Measurements from ENCODE around the gene CD99.
"Not testable (repeated sequence)": the region's sequence is repeated elsewhere in the genome, so short reads cannot be mapped to it uniquely, and the experiment has no call there.

CD99 gene

DNA sequence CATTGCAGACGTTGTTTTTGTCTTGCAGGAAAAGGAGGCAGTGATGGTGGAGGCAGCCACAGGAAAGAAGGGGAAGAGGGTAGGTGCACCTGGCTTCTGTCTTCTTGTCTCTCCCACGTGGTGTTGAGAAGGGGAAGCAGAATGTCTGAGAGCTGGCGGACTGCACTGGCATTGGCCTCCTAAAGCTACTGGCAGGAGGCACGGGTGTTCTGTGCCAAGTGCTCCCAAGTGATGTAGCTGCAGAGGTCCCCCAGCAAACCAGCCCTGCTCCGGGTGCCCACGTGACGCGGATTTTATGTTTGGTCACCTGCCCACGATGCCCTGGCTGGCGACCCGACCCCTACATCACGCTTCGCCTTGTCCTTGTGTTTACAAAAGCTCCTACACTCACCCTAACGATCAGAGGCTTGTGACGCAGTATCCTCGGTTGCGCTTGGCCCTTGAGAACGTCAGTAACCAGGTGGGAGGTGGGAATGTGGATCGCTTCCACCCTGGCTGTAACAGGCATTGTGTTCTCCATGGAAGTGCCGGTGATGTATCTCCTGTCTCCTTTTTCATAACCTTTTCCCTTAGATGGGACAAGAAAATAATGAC, 32.3 kb downstream of the CD99 start:
- DNase-seq (ENCODE audit: low read depth in 2 of 2): no peak

DNA sequence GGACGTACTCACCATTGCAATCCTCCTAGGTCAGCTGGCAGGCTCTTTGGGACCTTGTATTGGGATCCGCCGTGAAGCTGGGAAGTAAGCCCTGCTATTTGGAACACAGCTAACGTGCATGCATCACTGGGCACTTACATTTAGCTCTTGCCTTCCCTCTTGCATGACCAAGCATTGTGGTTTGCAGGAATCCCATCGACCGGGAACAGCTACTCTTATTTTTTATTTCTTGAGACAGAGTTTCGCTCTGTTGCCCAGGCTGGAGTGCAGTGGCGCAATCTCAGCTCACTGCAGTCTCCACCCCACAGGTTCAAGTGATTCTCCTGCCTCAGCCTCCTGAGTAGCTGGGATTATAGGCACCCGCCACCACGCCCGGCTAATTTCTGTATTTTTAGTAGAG, 36.2 kb downstream of the CD99 start:
- not testable (repeated sequence) for DNase-seq (ENCODE audit: low read depth in 2 of 2)

DNA sequence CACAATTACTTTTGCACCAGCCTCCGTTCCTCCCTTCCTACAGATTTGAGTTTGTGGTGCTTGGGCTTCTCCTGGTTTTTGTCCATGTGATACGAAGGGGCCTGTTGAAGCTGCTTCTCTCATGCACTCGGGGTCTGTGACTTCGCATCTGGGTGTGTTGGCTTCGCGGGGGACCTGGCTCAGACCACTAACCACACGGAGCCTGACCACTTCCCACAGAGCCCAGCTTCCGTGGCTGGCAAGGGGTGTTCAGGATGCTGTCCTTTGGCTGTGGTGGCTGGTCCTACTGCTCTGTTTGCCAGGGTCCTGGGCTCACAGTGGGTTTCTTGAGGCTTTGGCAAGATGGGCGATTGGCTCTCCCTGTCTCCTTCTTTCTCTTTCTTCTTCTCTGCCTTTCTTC, 41.0 kb downstream of the CD99 start:
- no peak for DNase-seq (ENCODE audit: low read depth in 2 of 2)

DNA sequence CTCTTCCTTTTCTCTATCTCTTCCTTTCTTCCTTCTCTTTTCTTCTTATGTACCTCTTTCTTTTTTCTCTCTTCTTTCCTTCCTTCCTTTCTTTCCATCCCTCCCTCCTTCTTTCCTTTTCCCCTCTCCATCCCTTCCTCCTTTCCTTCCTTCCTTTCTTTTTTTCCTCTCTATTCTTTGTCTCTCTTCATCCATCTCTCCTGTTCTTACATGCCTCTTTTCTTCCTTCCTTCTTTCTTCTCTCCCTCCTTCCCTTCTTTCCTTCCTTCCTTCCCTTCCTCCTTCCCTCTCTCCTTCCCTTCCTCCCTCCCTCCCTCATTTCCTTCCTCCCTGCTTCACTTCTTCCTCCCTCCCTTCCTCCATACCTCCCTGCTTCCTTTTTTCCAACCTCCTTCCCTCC, 41.6 kb downstream of the CD99 start:
- DNase-seq (ENCODE audit: low read depth in 2 of 2): no peak

DNA sequence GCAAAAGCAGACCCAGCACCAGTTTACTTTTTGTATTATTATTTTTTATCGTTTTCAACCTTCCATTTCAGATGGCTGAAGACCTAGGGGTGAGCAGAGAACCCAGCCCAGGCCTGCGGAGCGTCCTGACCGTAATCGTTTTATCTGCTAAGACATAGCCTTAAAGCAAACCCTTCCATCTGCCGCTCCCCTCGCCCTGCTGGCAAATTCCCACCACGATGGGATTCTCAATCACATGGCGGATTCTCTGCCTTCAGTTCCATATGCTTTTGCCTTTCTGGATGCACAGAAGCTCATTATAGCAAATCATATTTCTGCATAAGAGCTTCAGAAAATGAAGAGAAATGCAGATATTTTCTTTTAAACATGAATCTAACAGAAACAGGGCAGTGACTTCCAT, 42.2 kb downstream of the CD99 start:
- no peak for DNase-seq (ENCODE audit: low read depth in 2 of 2)

DNA sequence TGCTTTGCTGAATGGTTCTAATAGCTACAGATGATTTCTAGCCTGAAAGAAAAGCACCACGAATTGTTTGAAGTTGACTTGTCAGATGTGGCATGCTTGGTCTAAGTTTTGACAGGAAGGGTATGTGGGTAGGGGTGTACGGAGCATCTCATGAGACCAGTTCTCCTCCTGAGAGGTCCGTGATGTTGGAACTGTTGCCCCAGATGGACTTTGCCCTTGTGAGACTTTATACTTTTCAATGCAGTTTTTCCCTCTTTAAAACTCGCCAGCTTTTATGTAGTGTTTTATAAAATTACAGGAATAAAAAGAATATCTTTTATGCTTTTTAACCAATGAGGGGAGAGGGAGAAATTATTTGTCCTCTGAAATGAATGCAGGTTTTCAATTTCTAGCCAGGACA, 44.2 kb downstream of the CD99 start:
- no peak for DNase-seq (ENCODE audit: low read depth in 2 of 2)

DNA sequence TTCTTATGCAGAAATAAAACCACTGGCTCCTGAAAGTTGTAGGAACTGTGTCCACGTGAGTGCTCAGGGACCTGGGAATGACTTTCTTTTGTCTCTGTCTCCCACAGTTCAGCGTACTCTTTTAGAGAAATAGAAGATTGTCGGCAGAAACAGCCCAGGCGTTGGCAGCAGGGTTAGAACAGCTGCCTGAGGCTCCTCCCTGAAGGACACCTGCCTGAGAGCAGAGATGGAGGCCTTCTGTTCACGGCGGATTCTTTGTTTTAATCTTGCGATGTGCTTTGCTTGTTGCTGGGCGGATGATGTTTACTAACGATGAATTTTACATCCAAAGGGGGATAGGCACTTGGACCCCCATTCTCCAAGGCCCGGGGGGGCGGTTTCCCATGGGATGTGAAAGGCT, 49.6 kb downstream of the CD99 start:
- DNase-seq (ENCODE audit: low read depth in 2 of 2): no peak

DNA sequence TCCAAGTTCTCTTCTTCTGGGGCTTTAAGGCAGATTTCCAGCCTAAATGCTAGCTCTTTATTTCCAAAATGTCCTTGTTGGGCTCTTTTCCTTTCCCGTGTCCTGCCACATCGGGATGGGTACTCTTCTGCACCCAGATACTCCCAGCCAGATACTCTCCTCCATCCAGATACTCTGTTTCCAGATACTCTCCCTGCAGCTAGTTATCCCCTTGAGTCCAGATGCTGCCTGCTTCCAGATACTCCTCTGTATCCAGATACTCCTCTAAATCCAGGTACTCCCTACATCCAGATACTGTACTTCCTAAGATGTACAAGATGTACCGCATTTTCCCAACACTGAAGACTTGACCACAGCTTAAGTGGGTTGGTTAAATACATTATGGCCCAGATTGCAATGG, 50.3 kb downstream of the CD99 start:
- DNase-seq (ENCODE audit: low read depth in 2 of 2): no peak

DNA sequence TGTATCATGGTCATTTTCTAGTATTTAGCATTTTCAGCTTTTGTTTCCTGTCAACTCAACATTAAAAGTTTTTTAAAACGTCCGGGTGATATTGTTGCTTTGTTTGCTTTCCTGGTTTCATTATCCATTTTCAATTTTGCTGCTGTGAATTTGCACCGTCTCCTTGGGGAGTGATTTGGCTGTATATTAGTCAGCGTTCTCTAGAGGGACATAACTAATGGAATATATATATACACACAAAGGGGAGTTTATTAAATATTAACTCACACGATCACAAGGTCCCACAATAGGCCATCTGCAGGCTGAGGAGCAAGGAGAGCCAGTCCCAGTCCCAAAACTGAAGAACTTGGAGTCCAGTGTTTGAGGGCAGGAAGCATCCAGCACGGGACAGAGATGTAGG, 55.2 kb downstream of the CD99 start:
- DNase-seq (ENCODE audit: low read depth in 2 of 2): not testable (repeated sequence)

DNA sequence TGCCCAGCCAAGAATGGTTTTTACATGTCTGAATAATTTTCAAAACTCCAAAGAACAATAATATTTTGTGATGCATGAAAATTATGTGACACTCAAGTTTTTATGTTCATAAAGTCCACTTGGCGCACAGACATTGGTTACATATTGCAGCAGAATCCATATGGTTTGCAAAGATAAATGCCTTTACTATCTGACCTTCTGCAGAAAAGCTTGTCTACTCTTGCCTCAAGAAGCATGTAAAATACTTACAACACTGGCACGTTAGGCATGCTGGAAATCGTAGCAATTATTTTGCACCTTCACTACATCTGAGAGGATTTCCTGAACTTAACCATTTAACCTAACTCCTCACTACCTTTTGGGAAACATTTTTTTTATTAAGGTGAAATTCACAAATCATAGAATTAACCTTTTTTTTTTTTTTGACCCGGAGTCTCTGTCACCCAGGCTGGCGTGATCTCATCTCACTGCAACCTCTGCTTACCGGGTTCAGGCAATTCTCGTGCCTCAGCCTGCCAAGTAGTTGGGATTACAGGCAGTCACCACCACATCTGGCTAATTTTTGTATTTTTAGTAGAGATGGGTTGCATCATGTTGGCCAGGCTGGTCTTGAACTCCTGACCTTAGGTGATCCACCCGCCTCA, 57.2 kb downstream of the CD99 start:
- no peak for DNase-seq (ENCODE audit: low read depth in 2 of 2)

DNA sequence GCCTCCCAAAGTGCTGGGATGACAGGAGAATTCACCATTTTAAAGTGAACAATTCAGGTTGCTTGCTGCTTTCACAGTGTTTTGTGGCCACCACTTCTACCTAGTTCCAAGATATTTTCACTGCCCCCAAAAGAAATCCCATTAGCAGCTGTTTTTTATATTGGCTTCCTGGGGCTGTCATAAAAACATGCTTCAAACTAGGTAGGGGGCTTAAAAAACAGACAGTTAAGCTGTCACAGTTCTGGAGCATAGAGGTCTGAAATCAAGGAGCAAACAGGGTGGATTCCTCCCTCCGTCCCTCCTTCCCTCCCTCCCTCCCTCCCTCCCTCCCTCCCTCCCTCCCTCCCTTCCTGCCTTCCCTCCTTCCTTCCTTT, 57.7 kb downstream of the CD99 start:
- DNase-seq (ENCODE audit: low read depth in 2 of 2): no peak

DNA sequence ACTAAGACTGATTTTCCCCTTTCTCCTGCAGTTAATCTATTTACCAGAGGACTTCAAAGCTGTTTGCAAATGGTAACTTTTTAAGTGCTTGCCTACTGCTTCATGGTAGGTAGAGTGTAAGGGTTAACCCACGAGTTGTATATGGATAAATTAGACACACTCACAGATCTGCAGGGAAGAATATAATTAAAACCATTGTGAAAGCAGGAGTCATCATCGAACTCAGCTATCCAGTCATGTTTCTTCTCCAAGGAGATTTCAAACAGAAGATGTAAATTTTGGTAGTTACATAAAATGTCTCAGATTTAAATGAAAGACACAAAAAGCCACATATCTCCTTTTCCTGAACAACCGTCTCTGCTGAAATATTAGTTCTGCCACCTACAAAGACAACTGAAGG, 60.2 kb downstream of the CD99 start:
- no peak for DNase-seq (ENCODE audit: low read depth in 2 of 2)

DNA sequence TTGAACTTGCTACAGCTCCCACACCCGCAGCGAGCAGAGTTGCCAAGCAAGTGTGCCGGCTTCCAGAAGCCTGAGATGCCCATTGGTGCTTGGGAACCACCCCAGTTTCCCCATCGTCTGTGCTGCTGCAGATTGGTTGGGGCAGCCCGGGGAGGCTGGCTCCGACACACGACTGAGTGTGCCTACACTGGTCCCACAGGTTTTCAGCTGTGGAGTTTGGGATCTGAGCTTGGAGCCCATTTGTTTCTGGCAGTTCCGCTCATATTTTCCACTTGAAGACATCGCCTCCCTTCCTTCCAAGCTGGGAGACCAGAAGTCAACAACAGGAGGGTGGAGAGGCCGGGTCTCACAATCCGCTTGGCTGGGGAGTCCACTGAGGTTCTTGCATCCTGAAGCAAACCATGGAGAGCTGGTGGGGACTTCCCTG, 60.8 kb downstream of the CD99 start, which contains the start of gene XG:
Gene XG, plus strand, starts transcription at position 167 of the 427 bp plus-strand sequence. Its CDS starts 235 bp downstream, at position 402.
- not testable (repeated sequence) for DNase-seq (ENCODE audit: low read depth in 2 of 2)

DNA sequence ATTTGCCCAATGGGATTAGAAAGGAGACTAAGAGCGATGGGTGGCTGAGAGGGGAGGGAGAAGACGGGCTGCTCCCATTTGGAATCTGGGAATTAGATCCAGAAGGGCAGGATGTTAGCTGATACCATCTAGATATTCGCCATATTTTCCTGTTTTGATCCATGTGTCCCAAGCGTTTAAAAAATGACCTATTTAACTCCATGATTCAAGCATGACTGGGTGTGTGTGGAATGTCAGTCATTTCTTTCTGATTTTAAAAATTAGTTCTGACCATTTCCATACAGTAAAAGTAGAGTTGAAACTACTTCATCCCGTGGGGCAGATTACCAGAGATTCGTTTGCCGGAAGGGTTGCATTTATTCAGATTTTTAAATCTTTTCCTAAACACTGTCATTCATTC, 61.3 kb downstream of the CD99 start:
- not testable (repeated sequence) for DNase-seq (ENCODE audit: low read depth in 2 of 2)

DNA sequence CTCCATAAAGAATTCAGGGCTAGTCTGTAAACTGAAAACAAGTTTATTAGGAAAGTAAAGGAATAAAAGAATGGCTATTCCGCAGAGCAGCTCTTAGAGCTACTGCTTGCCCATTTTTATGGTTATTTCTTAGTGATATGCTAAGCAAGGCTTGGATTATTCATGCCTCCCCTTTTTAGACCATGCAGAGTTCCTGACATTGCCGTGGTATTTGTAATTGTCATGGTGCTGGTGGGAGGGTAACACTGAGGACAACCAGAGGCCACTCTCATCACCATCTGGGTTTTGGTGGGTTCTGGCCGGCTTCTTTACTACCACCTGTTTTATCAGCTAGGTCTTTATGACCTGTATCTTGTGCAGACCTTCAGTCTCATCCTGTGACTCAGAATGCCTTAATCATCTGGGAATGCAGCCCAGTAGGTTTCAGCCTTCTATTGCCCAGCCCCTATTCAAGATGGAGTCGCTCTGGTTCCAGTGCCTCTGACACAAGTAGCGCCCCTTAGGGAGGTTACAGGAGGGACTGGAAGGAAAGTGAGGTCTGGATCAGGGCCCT, 64.1 kb downstream of the CD99 start:
- DNase-seq (ENCODE audit: low read depth in 2 of 2): not testable (repeated sequence)

DNA sequence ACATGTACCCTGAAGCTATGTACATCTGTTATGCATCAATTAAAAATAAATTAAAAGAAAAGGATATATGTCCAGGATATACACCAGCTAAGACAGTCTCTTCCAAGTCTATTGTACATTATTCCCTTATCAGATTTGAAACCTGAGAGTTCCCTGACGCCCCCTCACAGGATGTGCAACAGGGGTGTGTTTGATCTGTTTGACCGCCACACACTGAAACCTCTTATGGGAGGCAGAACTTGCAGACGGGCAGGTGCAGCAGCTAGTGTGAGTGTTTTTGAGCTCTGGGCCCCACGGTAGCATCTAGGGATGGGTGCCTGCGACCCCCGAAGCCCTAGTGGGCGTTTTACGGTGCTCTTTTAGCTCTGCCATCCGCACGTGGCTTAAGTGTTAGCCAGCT, 65.5 kb downstream of the CD99 start:
- DNase-seq (ENCODE audit: low read depth in 2 of 2): no peak

DNA sequence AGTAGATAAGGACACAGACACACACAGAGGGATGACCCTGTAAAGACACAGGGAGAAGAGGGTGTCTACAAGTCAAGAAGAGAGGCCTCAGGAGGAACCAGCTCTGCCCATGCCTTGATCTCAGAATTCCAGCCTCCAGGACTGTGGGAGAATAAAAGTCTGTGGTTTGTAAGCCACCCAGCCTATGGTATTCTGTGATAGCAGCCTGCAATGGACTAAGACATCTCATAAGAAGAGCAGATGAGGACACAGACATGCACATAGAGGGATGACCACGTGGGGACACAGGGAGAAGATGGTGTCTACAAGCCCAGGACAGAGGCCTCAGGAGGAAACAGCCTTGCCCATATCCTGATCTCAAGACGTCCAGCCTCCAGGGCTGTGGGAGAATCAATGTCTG, 70.2 kb downstream of the CD99 start:
- no peak for DNase-seq (ENCODE audit: low read depth in 2 of 2)

DNA sequence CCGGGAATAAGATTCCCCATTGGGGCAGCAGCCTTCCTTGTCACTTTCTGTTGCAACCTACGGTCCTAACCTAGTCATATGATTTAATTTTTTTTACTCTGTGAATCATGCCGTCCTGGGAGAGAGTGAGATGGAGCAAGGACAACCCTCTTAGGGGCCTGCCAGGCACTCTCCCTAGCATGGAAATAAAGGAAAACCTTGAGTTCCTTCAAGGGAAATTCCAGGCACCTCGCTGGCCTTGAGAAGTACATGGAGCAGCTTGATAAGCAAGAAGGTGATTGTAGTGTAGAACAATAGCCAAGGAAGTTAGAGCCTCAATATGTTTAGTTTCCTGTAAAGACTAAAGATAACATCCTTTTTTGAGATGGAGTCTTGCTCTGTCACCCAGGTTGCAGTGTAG, 71.6 kb downstream of the CD99 start:
- not testable (repeated sequence) for DNase-seq (ENCODE audit: low read depth in 2 of 2)

DNA sequence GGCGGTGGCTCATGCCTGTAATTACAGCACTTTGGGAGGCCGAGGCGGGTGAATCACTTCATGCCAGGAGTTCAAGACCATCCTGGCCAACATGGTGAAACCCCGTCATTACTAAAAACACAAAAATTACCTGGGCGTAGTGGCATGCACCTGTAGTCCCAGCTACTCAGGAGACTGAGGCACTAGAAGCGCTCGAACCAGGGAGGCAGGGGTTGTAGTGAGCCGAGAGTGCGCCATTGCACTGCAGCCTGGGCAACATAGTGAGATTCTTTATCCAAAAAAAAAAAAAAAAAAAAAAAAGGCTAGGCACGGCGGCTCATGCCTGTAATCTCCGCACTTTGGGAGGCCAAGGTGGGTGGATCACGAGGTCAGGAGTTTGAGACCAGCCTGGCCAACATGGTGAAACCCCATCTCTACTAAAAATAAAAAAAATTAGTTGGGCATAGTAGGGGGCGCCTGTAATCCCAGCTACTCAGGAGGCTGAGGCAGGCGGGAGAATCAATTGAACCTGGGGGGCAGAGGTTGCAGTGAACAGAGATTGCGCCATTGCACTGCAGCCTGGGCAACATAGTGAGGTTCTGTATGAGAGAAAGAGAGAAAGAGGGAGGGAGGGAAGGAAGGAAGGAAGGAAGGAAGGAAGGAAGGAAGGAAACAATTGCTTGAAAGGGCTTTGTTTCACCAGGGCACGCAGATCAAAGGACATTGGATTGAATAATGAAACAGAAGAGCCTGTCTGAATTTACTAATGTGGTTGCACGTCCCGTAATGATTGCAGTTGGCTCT, 73.9 kb downstream of the CD99 start:
- DNase-seq (ENCODE audit: low read depth in 2 of 2): not testable (repeated sequence)

DNA sequence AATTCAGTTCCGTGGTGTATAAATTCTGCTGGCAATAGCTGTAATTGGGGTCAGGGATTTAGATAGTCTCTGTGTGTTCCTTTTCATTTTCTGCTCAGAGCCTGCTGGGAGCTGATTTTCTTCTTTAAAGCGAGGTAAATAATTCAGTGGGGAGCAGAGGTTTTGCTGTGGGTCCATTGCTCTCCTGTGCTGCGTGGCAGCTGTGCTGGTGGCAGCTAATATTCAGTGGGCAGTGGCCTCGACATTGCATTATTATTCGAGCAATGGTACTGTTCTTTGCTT, 74.4 kb downstream of the CD99 start:
- DNase-seq (ENCODE audit: low read depth in 2 of 2): no peak

DNA sequence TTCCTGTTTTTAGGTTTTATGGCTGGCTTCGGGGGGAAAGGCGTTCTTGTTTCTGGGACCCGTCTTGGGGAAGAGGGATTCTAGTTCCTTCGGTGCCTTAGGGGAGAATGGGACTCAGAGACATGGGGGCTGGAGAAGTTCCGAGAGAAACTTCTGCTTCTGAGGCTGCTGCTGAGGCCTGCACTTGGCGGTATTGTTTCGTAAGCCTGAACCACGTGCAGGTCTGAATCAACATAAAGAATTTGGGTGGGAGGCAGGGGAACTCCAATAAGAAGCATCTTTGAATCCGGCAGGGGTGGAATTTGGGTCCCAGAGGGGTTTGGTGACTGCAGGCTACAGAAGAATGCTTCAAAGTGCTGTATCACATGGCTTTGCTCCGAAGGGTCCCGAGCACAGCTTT, 75.8 kb downstream of the CD99 start:
- no peak for DNase-seq (ENCODE audit: low read depth in 2 of 2)

DNA sequence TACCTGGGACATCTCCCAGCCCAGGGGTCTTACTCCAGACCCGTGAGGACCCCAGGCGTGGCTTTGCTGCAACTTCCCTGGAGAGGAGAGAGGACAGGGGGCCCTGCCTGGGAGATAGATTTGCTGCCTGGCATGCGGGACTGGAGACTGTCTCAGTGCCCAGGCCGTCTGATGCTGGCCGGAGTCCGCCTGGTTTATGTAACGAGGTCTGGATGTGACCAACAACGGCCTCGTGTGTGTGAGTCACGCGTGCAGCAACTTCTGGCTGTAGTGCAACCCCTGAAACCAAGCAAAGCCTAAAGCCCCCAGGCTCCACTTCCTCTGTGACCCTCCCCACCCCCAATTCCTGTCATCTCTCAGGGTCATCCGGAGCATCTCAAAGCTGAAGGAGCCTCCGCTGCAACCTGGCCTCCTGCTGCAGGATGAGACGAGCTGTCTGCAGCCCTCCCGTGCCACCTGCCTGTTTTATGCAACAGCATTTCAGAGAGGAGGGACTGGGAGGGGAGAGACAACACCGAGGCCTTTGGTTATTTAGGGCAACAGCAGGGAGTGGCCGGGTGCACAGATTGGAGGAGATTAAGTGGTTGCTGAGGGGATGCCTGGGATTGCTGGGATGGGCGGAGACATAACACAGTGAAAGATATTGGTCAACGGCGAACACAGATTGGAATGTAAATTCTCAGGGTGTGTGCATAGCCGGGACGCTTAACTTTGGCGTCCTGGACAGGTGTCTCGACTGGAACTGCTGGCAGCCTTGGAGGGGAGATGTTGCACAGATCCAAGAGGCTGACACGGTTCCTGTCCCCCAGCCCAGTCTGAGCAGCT, 76.7 kb downstream of the CD99 start:
- DNase-seq (ENCODE audit: low read depth in 2 of 2): no peak

Measured in stimulated activated CD4-positive, alpha-beta T cell treated with anti-CD3 and anti-CD28 coated beads, Interleukin-1b, Interleukin-23, amount 100 ng/mL, for 4 hours (primary cell).